Vagina (tissue), 2 donors: ENCODE measurements around the gene CDC20B. TPM values are rescaled to one million over a fixed set of nuclear protein-coding genes. Genes with fewer than 3 reads are reported as not detected.

Source experiments
- DNase-seq, 2 donors: peaks; one replicate each; pipeline ENCODE4 v3.0.0-alpha.2; 2017; ENCODE audit errors: extremely low spot score in 2 of 2
- H3K27ac ChIP-seq: fragments of 200-600 bp; sonication (generic); one replicate; pipeline ENCODE4 v1.5.1; 2019
- H3K27me3 ChIP-seq: fragments of 200-600 bp; sonication (generic); one replicate; pipeline ENCODE4 v1.5.1; 2019
- H3K36me3 ChIP-seq, 2 donors: fragments of 200-600 bp; sonication (generic); one replicate each; pipeline ENCODE4 v1.5.1; 2017 to 2019
- H3K4me1 ChIP-seq: fragments of 200-600 bp; sonication (generic); one replicate; pipeline ENCODE4 v1.5.1; 2019
- H3K4me3 ChIP-seq, 2 donors: fragments of 200-600 bp; sonication (generic); 1 replicate in 1 of 2; 2 replicates in 1 of 2; pipeline ENCODE4 v1.5.1; 2016 to 2019
- H3K9me3 ChIP-seq: fragments of 200-600 bp; sonication (generic); one replicate; pipeline ENCODE4 v1.5.1; 2019
- POLR2A ChIP-seq, 2 donors: fragments of 450-650 bp; IDR thresholded peaks; one replicate each; pipeline ENCODE4 v1.6.1; 2017; ENCODE audit warnings: antibody characterized with exemption in 2 of 2, mild to moderate bottlenecking in 2 of 2, moderate library complexity in 2 of 2
- POLR2AphosphoS5 ChIP-seq, 2 donors: sonication (generic); formaldehyde crosslinking; IDR thresholded peaks; one replicate each; pipeline ENCODE4 v1.9.0; 2017; ENCODE audit warnings: antibody characterized with exemption in 2 of 2, mild to moderate bottlenecking in 2 of 2, low read depth in 1 of 2; ENCODE audit not compliant: insufficient read depth in 1 of 2
- intact Hi-C: fragments of 100-400 bp; cut with DNase I; formaldehyde crosslinking; loops from one replicate; pipeline ENCODE4 v1.15.1; 2023
- total RNA-seq: library from RNA; depleted of rRNA; stranded (reverse); fragments of >200 nt; gene quantifications from one replicate; pipeline ENCODE4 v1.2.3, GENCODE V29; 2016
- TF ChIP-seq, protein P1 (sequence below), 3 experiments: fragments of 450-650 bp in 2 of 3; fragments of 200-600 bp in 1 of 3; sonication (generic) in 1 of 3; IDR thresholded peaks; one replicate each; pipeline ENCODE4 v1.5.1; 2017 to 2019; ENCODE audit warnings: antibody characterized with exemption in 3 of 3, mild to moderate bottlenecking in 2 of 3, moderate library complexity in 2 of 3

CDC20B gene
- total RNA-seq, 1 donor from 2014 or later, result not detected

DNA sequence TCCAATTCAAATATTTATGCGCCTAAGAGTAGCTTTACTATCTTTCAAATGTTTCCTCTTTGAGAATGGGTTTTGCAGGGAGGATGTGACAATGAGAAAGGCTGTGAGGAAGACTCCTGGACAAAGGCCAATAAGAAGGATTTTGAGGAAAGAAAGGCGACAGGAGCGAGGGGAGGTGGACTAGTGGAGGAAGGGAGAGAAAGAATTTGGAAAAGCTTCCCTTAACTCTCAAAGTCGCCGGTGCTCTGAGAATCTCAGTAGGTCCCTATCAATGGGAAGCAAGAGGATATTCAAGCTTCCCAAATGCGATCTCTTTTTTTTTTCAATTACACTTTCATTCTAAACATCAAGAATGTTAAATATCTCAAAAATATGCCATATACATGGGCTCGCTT is 2.8 kb upstream of the CDC20B start:
- intact Hi-C loops, result no loop called here
- no peak for DNase-seq

DNA sequence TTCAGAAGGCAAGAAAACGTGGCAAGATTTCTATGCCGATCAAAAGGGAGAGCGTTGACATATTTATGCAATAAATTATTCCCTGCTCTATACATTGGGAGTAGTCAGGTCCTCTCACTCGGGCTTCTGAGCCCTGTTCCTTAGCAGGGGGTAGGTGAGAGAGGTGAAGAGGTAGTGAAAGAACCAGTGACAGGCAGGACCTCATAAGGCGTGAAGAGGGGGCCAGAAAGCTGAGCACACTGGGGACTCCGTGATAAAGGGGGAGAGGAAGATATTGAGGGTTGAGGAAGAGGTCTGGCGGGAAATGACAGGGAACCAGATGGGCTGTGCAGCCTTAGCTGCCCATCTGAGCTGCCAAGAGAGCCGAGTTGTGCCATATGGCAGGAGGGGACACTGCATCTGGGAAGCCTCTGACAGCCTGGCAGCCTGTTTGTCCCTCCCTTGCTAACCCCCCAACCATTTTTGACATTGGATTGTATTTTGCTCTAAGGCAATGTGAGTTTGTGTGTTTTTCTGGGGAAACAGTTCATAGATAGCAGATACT is 782 bp upstream of the CDC20B start:
- Histone ChIP-seq H3K27ac (no peak overlapping the region), H3K36me3 (no peaks in the 10 kb centered on the region), H3K4me1 (peaks cover 25% of the 10 kb centered on the region), H3K9me3 (no peaks in the 10 kb centered on the region), H3K27me3 (no peaks in the 10 kb centered on the region), H3K4me3 (peak overlapping the region; percentile 42 to 54)
- no peak for DNase-seq
- intact Hi-C loops, result no loop called here
- TF ChIP-seq POLR2A (IDR thresholded peaks at IDR 0.05), result no peak
- no peak for TF ChIP-seq POLR2AphosphoS5 (IDR thresholded peaks at IDR 0.05; ENCODE audit: insufficient read depth in 1 of 2, low read depth in 1 of 2)
- TF ChIP-seq, protein P1, sequence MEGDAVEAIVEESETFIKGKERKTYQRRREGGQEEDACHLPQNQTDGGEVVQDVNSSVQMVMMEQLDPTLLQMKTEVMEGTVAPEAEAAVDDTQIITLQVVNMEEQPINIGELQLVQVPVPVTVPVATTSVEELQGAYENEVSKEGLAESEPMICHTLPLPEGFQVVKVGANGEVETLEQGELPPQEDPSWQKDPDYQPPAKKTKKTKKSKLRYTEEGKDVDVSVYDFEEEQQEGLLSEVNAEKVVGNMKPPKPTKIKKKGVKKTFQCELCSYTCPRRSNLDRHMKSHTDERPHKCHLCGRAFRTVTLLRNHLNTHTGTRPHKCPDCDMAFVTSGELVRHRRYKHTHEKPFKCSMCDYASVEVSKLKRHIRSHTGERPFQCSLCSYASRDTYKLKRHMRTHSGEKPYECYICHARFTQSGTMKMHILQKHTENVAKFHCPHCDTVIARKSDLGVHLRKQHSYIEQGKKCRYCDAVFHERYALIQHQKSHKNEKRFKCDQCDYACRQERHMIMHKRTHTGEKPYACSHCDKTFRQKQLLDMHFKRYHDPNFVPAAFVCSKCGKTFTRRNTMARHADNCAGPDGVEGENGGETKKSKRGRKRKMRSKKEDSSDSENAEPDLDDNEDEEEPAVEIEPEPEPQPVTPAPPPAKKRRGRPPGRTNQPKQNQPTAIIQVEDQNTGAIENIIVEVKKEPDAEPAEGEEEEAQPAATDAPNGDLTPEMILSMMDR (IDR thresholded peaks at IDR 0.05), result no peak

More for the DNA sequence above, 2.8 kb upstream of the CDC20B start:
- no peaks in the 10 kb centered on the region for H3K36me3 ChIP-seq
- TF ChIP-seq, protein P1 (IDR thresholded peaks at IDR 0.05), result no peak
- TF ChIP-seq POLR2A (IDR thresholded peaks at IDR 0.05) (no peak), POLR2AphosphoS5 (IDR thresholded peaks at IDR 0.05; ENCODE audit: insufficient read depth in 1 of 2, low read depth in 1 of 2) (no peak)
- H3K27ac ChIP-seq, result no peak overlapping the region
- peaks cover 25% of the 10 kb centered on the region for H3K4me1 ChIP-seq
- H3K27me3 ChIP-seq, result no peaks in the 10 kb centered on the region
- H3K9me3 ChIP-seq, result no peaks in the 10 kb centered on the region
- H3K4me3 ChIP-seq, result peak overlapping the region in 1 of 2 donors; percentile 6

DNA sequence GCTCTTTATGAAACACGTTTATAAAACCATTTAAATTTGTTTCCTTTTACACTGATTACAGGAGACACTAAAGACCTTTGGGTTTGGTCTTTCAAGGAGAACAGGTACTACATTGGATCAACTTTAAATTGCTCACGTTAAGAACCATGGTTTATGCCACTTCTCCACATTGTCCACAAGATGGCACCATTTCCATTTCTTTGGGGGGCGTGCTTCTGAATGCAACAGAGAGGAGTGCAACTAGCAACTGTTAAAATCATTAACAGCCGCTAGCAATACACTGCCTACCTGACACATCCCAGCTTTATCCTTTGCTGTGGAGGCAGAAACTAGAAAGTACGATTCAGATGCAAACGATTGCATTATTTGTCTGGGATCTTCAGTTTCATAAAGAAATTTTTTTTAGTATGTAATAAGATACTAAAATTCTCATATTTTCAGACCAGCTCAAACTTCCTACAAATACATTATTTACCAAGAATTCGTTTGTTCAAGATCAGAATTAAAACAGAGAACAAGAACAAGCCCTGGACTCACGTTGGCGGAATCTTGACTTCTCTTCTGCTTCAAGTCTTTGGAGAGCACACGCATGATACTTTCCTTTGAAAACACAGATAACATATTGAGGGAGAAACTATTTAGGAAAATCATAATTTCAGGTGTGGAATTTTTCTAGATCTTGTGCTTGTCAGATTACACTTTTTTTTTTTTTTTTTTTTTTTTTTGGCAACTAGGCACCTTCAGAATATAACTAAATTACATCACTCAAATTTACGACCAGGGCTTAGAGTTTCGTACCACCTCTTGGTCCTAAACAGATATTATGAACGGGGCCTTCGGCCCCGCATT is 702 bp downstream of the CDC20B start:
- no peak for DNase-seq
- no peak for TF ChIP-seq POLR2A (IDR thresholded peaks at IDR 0.05)
- TF ChIP-seq POLR2AphosphoS5 (IDR thresholded peaks at IDR 0.05; ENCODE audit: insufficient read depth in 1 of 2, low read depth in 1 of 2), result peak in 1 of 2 donors; percentile 50
- TF ChIP-seq, protein P1 (IDR thresholded peaks at IDR 0.05), result peak; percentile 44 to 83 (median 67)
- intact Hi-C loops, result no loop called here
- no peaks in the 10 kb centered on the region for H3K27me3 ChIP-seq
- H3K9me3 ChIP-seq, result no peaks in the 10 kb centered on the region
- no peak overlapping the region for H3K27ac ChIP-seq
- no peaks in the 10 kb centered on the region for H3K36me3 ChIP-seq
- peak overlapping the region; percentile 42 to 54 for H3K4me3 ChIP-seq
- peaks cover 25% of the 10 kb centered on the region for H3K4me1 ChIP-seq

DNA sequence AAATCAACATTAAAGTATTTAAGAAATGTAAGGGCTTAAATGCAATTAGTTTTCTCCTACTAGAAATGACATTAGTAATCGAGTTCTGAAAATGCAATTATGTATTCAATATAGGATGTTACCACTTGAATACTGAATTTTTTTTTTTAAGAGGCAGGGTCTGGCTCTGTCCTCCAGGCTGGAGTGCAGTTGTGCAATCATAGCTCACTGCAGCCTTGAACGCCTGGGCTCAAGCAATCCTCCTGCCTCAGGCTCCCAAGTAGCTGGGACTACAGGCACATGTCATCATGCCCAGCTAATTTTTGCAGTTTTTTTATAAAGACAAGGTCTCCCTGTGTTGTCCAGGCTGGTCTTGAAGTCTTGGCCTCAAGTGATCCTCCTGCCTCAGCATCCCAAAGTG is 1.5 kb downstream of the CDC20B start:
- Histone ChIP-seq H3K9me3 (no peaks in the 10 kb centered on the region), H3K36me3 (no peaks in the 10 kb centered on the region), H3K4me3 (no peak overlapping the region), H3K27me3 (no peaks in the 10 kb centered on the region), H3K4me1 (peaks cover 22% of the 10 kb centered on the region), H3K27ac (no peak overlapping the region)
- TF ChIP-seq, protein P1 (IDR thresholded peaks at IDR 0.05), result no peak
- TF ChIP-seq POLR2AphosphoS5 (IDR thresholded peaks at IDR 0.05; ENCODE audit: insufficient read depth in 1 of 2, low read depth in 1 of 2), result no peak
- TF ChIP-seq POLR2A (IDR thresholded peaks at IDR 0.05), result no peak
- intact Hi-C loops, result no loop called here
- no peak for DNase-seq

DNA sequence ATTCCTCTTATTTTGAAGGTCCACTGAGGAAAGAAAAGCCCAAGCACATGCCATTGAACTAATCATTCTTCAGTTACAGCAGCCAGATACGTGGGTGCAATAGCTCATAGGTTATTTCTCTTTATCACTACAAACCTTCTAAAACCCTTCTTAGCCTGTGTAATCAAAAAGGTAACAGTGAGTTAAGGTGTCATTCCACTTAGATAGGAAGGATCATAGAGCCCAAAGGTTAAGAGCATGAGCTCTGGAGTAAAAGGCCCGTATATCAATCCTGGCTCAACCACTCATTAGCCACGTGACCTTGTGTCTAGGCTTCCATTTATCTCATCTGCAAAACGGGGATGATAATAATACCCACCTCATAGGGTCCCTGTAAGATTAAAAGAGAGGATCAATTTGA is 10.3 kb downstream of the CDC20B start:
- no peak for DNase-seq
- intact Hi-C loops, result no loop called here
- H3K4me1 ChIP-seq, result peaks cover 7% of the 10 kb centered on the region

More for the DNA sequence above, 10.3 kb downstream of the CDC20B start:
- Histone ChIP-seq H3K4me3 (no peak overlapping the region), H3K27me3 (no peaks in the 10 kb centered on the region), H3K9me3 (no peaks in the 10 kb centered on the region), H3K36me3 (peaks cover 0 to 14% of the 10 kb centered on the region in 2 donors), H3K27ac (no peak overlapping the region)
- no peak for TF ChIP-seq POLR2AphosphoS5 (IDR thresholded peaks at IDR 0.05; ENCODE audit: insufficient read depth in 1 of 2, low read depth in 1 of 2)
- TF ChIP-seq, protein P1 (IDR thresholded peaks at IDR 0.05), result no peak
- TF ChIP-seq POLR2A (IDR thresholded peaks at IDR 0.05), result no peak
